ENCODE data around the gene PIK3CG. TPM values are rescaled to one million over a fixed set of nuclear protein-coding genes. Genes with fewer than 3 reads are reported as not detected.
"Not testable (repeated sequence)": the region's sequence is repeated elsewhere in the genome, so short reads cannot be mapped to it uniquely, and the experiment has no call there.

Gene PIK3CG
- total RNA-seq, 1 donor from 2014 or later = not detected

DNA sequence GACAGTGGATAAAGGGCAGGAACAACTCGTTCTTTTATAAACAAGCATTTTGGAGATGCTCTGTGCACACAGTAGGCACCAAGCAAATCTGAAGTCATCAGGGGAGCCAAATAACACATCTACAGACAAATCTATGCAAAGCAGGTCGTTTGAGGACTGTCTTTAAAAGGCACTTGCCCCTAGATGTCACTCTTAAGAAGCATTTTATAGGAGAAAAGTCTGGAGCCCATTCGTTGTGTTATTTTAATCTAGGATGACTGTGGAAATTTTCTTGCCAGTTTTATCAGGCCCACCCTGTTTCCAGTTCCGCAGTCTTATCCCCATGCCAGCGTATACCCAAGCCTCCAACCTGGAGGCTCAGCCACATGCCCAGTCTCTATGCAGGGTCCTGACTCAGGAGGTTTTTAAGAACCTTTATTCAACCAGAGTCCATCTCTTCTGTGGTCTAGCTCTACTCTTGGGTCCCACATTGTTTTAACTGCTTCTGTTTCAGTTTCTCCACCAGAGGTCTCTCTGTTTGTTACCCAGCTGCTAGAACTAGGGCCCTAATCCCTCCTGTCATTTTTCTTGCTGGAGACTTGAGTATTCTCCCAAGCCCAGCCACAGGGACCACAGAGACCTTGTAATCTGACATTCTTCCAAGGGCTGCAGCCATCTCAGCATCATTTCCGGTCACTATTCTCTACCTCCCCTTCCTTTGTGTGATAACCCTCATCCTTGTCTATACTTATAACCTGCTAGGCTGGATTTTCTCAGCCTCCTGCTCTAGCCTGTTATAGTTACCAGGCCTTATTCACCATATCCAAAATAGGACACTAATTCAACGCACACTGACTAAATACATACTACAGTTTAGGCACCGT is 26.7 kb downstream of the PIK3CG start:
- Histone ChIP-seq H3K4me3 (ENCODE audit: low read depth, low read length) (no peak overlapping the region), H3K36me3 (ENCODE audit: control insufficient read depth, insufficient read depth, low read length) (no peaks in the 10 kb centered on the region), H3K27me3 (ENCODE audit: control insufficient read depth, insufficient read depth, low read length) (no peaks in the 10 kb centered on the region)
- FAIRE-seq (no peak), DNase-seq (ENCODE audit: low read depth) (peak; percentile 13)
- TF ChIP-seq, protein P1, sequence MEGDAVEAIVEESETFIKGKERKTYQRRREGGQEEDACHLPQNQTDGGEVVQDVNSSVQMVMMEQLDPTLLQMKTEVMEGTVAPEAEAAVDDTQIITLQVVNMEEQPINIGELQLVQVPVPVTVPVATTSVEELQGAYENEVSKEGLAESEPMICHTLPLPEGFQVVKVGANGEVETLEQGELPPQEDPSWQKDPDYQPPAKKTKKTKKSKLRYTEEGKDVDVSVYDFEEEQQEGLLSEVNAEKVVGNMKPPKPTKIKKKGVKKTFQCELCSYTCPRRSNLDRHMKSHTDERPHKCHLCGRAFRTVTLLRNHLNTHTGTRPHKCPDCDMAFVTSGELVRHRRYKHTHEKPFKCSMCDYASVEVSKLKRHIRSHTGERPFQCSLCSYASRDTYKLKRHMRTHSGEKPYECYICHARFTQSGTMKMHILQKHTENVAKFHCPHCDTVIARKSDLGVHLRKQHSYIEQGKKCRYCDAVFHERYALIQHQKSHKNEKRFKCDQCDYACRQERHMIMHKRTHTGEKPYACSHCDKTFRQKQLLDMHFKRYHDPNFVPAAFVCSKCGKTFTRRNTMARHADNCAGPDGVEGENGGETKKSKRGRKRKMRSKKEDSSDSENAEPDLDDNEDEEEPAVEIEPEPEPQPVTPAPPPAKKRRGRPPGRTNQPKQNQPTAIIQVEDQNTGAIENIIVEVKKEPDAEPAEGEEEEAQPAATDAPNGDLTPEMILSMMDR (IDR thresholded peaks at IDR 0.05; ENCODE audit: insufficient read depth, low read length, severe bottlenecking) = no peak

DNA sequence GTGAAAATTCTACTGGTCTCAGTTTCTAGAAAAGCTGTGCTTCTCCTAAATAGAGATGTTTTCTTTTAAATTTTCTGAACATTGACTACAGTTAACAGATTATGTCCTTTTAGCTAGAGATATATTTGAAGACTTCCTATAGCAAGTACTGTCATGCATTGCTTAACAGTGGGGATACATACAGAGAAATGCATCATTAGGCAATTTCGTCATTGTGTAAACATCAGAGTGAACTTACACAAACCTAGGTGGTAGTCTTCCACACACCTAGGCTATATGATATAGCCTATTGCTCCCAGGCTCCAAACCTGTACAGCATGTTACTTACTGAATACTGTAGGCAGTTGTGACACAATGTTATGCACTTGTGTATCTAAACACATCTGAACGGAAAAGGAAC is 28.5 kb downstream of the PIK3CG start:
- TF ChIP-seq, protein P1 (IDR thresholded peaks at IDR 0.05; ENCODE audit: insufficient read depth, low read length, severe bottlenecking) = no peak
- DNase-seq (ENCODE audit: low read depth) (peak; percentile 95), FAIRE-seq (no peak)
- no peaks in the 10 kb centered on the region for H3K27me3 ChIP-seq (ENCODE audit: control insufficient read depth, insufficient read depth, low read length)
- no peak overlapping the region for H3K4me3 ChIP-seq (ENCODE audit: low read depth, low read length)
- H3K36me3 ChIP-seq (ENCODE audit: control insufficient read depth, insufficient read depth, low read length) = no peaks in the 10 kb centered on the region

DNA sequence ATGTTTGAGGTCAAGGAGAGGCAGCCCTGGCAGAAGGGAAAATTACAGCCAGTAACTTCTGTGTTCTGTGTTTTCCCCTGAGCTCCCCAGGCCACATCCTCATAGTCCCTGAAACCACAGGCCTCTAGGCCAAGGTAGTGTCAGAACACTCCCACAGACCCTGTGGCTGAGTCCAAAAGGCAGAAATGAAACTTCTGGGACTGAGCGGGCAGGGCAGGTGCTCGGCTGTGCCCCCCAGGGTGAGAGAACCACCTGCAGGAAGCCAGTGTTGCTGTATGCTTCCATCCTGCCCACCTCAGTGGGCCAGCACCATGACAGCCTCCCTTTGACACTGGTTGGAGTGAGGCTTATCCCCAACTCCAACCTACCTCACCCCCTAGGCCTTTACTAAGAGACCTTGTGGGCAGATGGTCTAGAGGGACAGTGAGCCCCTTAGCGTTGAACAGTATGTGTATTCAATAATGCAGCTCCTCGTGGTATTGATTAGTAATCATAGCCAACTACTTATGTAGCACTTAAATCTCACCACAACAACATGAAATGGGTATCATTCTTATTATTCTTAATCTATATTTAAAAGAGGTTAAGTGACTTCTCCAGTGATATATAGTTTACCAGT is 30.3 kb downstream of the PIK3CG start:
- no peak for FAIRE-seq
- Histone ChIP-seq H3K27me3 (ENCODE audit: control insufficient read depth, insufficient read depth, low read length) (no peaks in the 10 kb centered on the region), H3K4me3 (ENCODE audit: low read depth, low read length) (no peak overlapping the region), H3K36me3 (ENCODE audit: control insufficient read depth, insufficient read depth, low read length) (no peaks in the 10 kb centered on the region)
- TF ChIP-seq, protein P1 (IDR thresholded peaks at IDR 0.05; ENCODE audit: insufficient read depth, low read length, severe bottlenecking) = no peak
- no peak for DNase-seq (ENCODE audit: low read depth)

DNA sequence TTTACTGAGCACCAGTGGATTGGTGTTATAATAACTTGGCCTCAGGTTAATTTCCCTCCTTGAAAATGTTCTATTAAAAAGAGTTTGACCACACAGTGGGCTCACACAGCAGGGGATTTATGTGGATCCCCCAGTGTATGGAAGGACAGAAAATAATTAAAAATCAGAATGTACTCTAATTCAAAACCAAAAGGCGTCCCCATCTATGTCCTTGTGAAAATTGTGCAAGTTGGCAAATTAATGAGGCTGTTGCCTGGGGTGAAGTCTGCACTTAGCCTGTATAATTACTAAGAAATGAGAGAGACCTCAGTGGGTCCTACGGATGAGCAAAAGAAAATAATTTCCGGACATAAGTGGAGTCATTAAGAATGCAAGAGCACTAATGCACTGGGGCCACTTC is 31.1 kb downstream of the PIK3CG start:
- Histone ChIP-seq H3K36me3 (ENCODE audit: control insufficient read depth, insufficient read depth, low read length) (no peaks in the 10 kb centered on the region), H3K27me3 (ENCODE audit: control insufficient read depth, insufficient read depth, low read length) (no peaks in the 10 kb centered on the region), H3K4me3 (ENCODE audit: low read depth, low read length) (no peak overlapping the region)
- FAIRE-seq (no peak), DNase-seq (ENCODE audit: low read depth) (no peak)
- TF ChIP-seq, protein P1 (IDR thresholded peaks at IDR 0.05; ENCODE audit: insufficient read depth, low read length, severe bottlenecking) = no peak

DNA sequence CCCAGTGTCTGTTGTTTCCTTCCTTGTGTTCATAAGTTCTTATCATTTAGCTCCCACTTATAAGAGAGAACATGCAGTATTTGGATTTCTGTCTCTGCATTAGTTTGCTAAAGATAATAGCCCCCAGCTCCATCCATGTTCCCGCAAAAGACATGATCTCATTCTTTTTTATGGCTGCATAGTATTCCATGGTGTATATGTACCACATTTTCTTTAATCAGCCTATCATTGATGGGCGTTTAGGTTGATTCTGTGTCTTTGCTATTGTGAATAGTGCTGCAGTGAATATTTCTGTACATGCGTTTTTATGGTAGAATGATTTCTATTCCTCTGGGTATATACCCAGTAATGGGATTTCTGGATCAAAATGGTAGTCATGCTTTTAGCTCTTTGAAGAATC is 32.5 kb downstream of the PIK3CG start:
- not testable (repeated sequence) for H3K4me3 ChIP-seq (ENCODE audit: low read depth, low read length); H3K36me3 ChIP-seq (ENCODE audit: control insufficient read depth, insufficient read depth, low read length); H3K27me3 ChIP-seq (ENCODE audit: control insufficient read depth, insufficient read depth, low read length); FAIRE-seq; DNase-seq (ENCODE audit: low read depth)

DNA sequence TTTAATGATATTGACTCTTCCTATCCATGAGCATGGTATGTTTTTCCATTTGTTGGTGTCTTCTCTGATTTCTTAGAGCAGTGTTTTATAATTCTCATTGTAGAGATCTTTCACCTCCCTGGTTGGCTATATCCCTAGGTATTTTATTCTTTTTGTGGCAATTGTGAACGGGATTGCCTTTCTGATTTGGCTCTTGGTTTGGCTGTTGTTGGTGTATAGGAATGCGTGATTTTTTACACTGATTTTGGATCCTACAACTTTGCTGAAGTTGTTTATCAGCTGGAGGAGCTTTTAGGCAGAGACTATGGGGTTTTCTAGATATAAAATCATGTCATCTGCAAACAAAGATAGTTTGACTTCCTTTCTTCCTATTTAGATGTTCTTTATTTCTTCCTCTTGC is 33.9 kb downstream of the PIK3CG start:
- H3K36me3 ChIP-seq (ENCODE audit: control insufficient read depth, insufficient read depth, low read length); FAIRE-seq; H3K4me3 ChIP-seq (ENCODE audit: low read depth, low read length); H3K27me3 ChIP-seq (ENCODE audit: control insufficient read depth, insufficient read depth, low read length); DNase-seq (ENCODE audit: low read depth): not testable (repeated sequence)
